ENCODE results near the gene HSPB6. TPM values are rescaled to one million over a fixed set of nuclear protein-coding genes. Genes with fewer than 3 reads are reported as not detected.

Gene HSPB6
- total RNA-seq, 1 donor from 2014 or later, result 0.37 TPM

DNA sequence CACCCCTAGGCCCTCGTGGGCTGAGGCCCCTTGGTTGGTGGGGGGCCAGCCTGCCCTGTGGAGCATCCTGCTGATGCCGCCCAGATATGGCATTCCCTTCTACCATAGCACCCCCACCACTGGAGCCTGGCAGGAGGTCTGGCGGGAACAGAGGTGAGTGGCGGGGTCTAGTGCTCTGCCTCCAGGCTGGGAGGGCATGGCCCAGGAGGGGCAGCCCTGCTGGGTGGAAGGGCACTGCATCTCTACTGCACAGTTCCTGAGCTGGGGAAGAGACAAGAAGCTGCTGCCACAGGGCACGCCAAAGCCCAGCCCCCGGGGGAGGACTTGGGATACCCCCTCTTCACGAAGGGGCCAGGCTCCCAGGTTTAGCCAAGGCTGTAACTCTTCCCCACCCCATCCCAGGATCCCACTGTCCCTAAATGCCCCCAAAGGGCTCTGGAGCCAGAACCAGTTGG lies 41.4 kb downstream of the HSPB6 start:
- H3K27ac Mint-ChIP-seq (ENCODE audit: unreplicated experiment), result no peak overlapping the region
- no peaks in the 10 kb centered on the region for H3K9me3 Mint-ChIP-seq
- H3K4me1 Mint-ChIP-seq, result peaks cover 34% of the 10 kb centered on the region
- TF ChIP-seq, protein P1, sequence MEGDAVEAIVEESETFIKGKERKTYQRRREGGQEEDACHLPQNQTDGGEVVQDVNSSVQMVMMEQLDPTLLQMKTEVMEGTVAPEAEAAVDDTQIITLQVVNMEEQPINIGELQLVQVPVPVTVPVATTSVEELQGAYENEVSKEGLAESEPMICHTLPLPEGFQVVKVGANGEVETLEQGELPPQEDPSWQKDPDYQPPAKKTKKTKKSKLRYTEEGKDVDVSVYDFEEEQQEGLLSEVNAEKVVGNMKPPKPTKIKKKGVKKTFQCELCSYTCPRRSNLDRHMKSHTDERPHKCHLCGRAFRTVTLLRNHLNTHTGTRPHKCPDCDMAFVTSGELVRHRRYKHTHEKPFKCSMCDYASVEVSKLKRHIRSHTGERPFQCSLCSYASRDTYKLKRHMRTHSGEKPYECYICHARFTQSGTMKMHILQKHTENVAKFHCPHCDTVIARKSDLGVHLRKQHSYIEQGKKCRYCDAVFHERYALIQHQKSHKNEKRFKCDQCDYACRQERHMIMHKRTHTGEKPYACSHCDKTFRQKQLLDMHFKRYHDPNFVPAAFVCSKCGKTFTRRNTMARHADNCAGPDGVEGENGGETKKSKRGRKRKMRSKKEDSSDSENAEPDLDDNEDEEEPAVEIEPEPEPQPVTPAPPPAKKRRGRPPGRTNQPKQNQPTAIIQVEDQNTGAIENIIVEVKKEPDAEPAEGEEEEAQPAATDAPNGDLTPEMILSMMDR (conservative IDR thresholded peaks at IDR 0.05), result no peak
- DNase-seq (ENCODE audit: low read depth, low spot score), result no peak
- no peak overlapping the region for H3K4me3 Mint-ChIP-seq
- H3K27me3 Mint-ChIP-seq (ENCODE audit: low read depth), result no peaks in the 10 kb centered on the region
- H3K36me3 Mint-ChIP-seq (ENCODE audit: low read depth), result peaks cover 2% of the 10 kb centered on the region

DNA sequence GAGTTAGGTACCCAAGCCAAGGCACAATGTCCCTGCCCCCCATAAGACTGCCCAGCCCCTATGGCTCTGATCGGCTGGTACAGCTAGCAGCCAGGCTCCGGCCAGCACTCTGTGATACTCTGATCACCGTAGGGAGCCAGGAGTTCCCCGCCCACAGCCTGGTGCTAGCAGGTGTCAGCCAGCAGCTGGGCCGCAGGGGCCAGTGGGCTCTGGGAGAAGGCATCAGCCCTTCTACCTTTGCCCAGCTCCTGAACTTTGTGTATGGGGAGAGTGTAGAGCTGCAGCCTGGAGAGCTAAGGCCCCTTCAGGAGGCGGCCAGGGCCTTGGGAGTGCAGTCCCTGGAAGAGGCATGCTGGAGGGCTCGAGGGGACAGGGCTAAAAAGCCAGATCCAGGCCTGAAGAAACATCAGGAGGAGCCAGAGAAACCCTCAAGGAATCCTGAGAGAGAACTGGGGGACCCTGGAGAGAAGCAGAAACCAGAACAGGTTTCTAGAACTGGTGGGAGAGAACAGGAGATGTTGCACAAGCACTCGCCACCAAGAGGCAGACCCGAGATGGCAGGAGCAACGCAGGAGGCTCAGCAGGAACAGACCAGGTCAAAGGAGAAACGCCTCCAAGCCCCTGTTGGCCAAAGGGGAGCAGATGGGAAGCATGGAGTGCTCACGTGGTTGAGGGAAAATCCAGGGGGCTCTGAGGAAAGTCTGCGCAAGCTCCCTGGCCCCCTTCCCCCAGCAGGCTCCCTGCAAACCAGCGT lies 42.1 kb downstream of the HSPB6 start:
- H3K4me1 Mint-ChIP-seq, result peaks cover 30% of the 10 kb centered on the region
- DNase-seq (ENCODE audit: low read depth, low spot score), result no peak
- no peak overlapping the region for H3K27ac Mint-ChIP-seq (ENCODE audit: unreplicated experiment)
- H3K4me3 Mint-ChIP-seq, result peak overlapping the region; percentile 75
- TF ChIP-seq, protein P1 (conservative IDR thresholded peaks at IDR 0.05), result no peak
- H3K36me3 Mint-ChIP-seq (ENCODE audit: low read depth), result no peaks in the 10 kb centered on the region
- no peaks in the 10 kb centered on the region for H3K9me3 Mint-ChIP-seq
- no peaks in the 10 kb centered on the region for H3K27me3 Mint-ChIP-seq (ENCODE audit: low read depth)

DNA sequence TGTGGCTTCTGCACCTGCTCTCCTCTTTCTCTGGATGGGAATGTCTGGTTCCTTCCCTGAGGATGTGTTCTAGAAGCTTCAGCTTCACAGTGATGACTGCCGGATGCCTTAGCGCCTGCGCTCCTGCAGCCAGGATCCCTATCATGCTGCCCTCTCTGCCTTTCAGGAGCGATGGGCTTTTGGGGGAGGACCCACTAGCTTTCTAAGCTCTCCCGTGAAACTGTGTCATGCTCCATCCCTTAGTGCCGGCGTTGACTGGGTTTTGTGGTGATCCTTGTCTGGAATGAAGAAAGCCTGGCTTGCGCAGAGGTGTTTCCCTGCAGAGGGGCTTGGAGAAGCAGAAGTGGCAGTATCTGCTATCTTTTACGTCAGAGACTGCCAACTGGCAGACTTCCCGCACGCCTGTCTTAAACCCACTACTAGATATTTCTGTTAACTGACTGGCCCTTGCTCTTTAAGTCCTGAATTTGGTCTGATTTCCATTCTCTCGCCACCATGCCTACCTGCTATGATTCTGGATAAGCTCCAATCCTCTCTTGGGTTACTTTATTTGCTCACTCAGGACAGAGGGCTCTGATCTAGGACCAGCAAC lies 42.8 kb downstream of the HSPB6 start:
- Mint-ChIP-seq H3K4me3 (peak overlapping the region; percentile 75), H3K27ac (ENCODE audit: unreplicated experiment) (no peak overlapping the region), H3K27me3 (ENCODE audit: low read depth) (no peaks in the 10 kb centered on the region)

DNA sequence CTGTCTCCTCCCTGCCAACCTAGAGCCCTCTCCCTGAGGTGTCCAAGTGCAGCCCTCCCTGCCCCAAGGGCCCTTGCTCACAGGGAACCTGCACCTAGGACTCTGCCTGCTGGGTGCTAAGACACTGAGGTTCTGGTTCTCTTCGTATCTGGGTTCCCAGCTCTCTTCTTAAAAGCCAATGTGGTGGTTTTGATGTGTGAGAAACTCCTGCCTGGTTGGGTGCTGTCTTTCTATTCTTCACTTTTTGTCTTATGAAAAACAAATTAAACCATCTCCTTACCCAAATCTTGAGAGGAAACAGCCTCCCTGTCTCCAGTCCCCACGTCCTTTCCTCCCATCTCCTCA lies 43.4 kb downstream of the HSPB6 start:
- H3K9me3 Mint-ChIP-seq, result no peaks in the 10 kb centered on the region
- TF ChIP-seq, protein P1 (conservative IDR thresholded peaks at IDR 0.05), result no peak
- no peaks in the 10 kb centered on the region for H3K27me3 Mint-ChIP-seq (ENCODE audit: low read depth)
- H3K4me3 Mint-ChIP-seq, result no peak overlapping the region
- no peak for DNase-seq (ENCODE audit: low read depth, low spot score)
- peaks cover 20% of the 10 kb centered on the region for H3K4me1 Mint-ChIP-seq
- H3K27ac Mint-ChIP-seq (ENCODE audit: unreplicated experiment), result no peak overlapping the region
- H3K36me3 Mint-ChIP-seq (ENCODE audit: low read depth), result no peaks in the 10 kb centered on the region

More for the DNA sequence above, 42.8 kb downstream of the HSPB6 start:
- TF ChIP-seq, protein P1 (conservative IDR thresholded peaks at IDR 0.05), result no peak
- peaks cover 24% of the 10 kb centered on the region for H3K4me1 Mint-ChIP-seq
- H3K36me3 Mint-ChIP-seq (ENCODE audit: low read depth), result no peaks in the 10 kb centered on the region
- H3K9me3 Mint-ChIP-seq, result no peaks in the 10 kb centered on the region
- DNase-seq (ENCODE audit: low read depth, low spot score), result no peak

GRCh38 chr19:35712567-35713505 lies 44.0 kb downstream of the HSPB6 start:
- DNase-seq (ENCODE audit: low read depth, low spot score), result no peak
- Mint-ChIP-seq H3K27ac (ENCODE audit: unreplicated experiment) (no peak overlapping the region), H3K4me3 (peak overlapping the region; percentile 72), H3K27me3 (ENCODE audit: low read depth) (no peaks in the 10 kb centered on the region), H3K36me3 (ENCODE audit: low read depth) (no peaks in the 10 kb centered on the region), H3K4me1 (peaks cover 20% of the 10 kb centered on the region), H3K9me3 (no peaks in the 10 kb centered on the region)
- TF ChIP-seq, protein P1 (conservative IDR thresholded peaks at IDR 0.05), result no peak
